ENCODE data around the gene RAB1A.
A peak's percentile ranks its signal among the peaks of the same experiment; 100 is the strongest.

The RAB1A gene

DNA sequence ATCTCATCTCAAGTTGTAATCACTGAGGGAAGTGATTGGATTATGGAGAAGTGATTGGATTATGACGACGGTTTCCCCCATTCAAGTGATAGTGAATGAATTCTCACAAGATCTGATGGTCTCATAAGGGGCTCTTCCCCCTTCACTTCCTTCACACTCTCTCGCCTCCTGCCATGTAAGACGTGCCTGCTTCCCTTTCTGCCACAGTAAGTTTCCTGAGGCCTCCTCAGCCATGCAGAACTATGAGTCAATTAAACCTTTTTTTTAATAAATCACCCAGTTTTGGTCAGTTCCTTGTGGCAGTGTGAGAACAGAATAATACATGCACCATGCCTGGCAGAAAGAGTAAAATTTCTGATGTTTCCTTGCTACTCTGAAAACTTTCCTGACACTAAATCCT is 37.1 kb downstream of the RAB1A start:
- no peak for DNase-seq (ENCODE audit: low read depth)
- TF ChIP-seq, protein P1, sequence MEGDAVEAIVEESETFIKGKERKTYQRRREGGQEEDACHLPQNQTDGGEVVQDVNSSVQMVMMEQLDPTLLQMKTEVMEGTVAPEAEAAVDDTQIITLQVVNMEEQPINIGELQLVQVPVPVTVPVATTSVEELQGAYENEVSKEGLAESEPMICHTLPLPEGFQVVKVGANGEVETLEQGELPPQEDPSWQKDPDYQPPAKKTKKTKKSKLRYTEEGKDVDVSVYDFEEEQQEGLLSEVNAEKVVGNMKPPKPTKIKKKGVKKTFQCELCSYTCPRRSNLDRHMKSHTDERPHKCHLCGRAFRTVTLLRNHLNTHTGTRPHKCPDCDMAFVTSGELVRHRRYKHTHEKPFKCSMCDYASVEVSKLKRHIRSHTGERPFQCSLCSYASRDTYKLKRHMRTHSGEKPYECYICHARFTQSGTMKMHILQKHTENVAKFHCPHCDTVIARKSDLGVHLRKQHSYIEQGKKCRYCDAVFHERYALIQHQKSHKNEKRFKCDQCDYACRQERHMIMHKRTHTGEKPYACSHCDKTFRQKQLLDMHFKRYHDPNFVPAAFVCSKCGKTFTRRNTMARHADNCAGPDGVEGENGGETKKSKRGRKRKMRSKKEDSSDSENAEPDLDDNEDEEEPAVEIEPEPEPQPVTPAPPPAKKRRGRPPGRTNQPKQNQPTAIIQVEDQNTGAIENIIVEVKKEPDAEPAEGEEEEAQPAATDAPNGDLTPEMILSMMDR (conservative IDR thresholded peaks at IDR 0.05; ENCODE audit: low read depth, low read length) = no peak

DNA sequence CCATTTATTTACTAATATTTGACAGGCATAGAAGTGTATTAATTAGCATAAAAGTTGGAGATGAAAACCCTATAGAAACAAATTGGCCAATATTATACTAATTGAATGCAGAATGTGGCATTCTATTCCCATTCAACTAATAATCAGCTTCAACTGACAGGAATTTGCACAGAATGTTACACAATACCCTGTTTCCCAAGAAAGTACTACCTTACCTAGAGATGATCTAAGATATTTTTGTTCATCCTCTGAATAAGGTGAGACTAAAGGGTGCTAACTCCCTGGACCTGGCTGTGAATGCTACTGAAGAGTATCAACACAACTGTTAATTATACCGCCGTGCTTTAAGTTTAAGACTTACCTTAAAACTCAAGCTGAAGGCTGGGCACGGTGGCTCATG is 44.8 kb downstream of the RAB1A start:
- no peak for DNase-seq (ENCODE audit: low read depth)
- H3K4me3 ChIP-seq (ENCODE audit: low read length) = no peak overlapping the region
- TF ChIP-seq, protein P1 (conservative IDR thresholded peaks at IDR 0.05; ENCODE audit: low read depth, low read length) = no peak

More for the DNA sequence above, 37.1 kb downstream of the RAB1A start:
- H3K4me3 ChIP-seq (ENCODE audit: low read length) = no peak overlapping the region

DNA sequence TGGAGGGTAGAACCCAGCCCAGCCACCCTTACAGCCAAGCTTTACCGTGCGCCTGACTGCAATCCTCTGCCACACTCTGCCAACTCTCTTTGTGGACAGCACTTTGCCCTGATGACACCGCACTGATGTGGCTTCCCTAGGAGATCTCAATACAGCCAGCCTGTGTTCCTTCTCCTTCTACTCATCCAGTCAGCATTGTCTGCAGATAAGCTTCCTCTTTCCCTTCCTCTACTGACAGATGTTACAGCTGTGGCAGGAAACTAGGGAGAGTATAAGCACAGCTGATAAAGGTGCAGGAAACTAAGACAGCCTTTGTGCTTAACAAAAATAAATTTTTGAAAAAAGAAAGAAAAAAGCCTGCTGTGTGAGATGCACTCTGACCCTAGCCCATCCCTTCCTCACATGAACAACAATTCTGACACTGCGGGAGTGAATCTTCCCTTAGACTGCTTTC is 48.6 kb downstream of the RAB1A start:
- TF ChIP-seq, protein P1 (conservative IDR thresholded peaks at IDR 0.05; ENCODE audit: low read depth, low read length) = no peak
- no peak for DNase-seq (ENCODE audit: low read depth)
- no peak overlapping the region for H3K4me3 ChIP-seq (ENCODE audit: low read length)

DNA sequence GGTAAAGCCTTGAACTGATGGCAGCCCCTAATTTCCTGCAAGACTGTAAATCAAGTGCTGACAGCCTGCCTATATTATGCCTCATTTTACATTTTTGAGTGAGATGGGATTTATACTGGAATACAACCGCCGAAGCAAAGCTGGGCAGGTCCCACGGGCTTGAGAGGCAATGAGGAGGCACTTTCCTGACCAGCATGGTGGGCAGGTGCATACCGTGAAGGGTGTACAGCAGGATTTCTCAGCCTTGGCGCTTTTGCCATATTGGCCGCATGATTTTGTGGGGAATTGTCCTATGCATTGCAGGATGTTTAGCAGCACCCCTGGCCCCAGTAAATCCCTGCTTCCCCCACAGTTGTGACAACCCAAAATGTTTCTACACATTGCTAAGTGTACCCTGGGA is 50.9 kb downstream of the RAB1A start:
- TF ChIP-seq, protein P1 (conservative IDR thresholded peaks at IDR 0.05; ENCODE audit: low read depth, low read length) = no peak
- no peak for DNase-seq (ENCODE audit: low read depth)
- H3K4me3 ChIP-seq (ENCODE audit: low read length) = no peak overlapping the region

DNA sequence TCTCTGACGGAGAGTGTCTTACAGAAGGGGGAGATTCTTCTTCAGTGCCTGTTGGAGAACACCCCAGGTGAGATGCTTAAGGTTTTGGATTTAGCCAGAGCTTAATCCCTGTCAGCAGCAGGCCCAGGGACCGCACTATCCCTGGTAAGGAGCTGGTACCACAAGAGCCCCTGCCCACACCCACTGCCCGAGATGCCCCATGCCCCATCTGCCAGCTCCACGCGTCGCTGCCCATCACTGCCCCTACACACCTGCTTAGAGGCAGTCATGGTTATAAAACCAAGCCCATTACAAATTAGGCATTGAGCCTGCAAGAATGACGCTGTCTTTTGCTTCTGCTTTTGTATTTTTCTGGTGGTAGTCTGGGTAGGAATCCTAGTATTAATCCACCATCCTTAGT is 52.0 kb downstream of the RAB1A start:
- TF ChIP-seq, protein P1 (conservative IDR thresholded peaks at IDR 0.05; ENCODE audit: low read depth, low read length) = no peak
- DNase-seq (ENCODE audit: low read depth) = no peak

DNA sequence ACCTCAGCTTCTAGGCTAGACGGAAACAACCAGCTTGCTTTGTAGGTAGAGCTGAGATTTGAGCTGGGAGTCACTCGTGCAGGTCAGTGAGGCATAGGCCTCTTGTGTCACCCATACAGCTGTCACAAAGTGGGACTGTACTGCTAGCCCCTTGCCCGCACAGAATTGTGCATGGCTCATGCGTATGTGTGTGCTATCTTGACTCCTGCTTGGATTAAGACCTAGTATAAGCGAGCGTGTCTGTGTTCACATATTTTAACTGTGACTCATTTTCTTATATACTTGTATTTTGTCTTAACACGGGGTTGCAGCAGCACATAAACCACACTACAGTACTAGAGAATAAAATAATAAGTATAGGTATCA is 53.6 kb downstream of the RAB1A start:
- peak; percentile 76 for DNase-seq (ENCODE audit: low read depth)
- H3K4me3 ChIP-seq (ENCODE audit: low read length) = no peak overlapping the region
- TF ChIP-seq, protein P1 (conservative IDR thresholded peaks at IDR 0.05; ENCODE audit: low read depth, low read length) = no peak

More for the DNA sequence above, 52.0 kb downstream of the RAB1A start:
- no peak overlapping the region for H3K4me3 ChIP-seq (ENCODE audit: low read length)

DNA sequence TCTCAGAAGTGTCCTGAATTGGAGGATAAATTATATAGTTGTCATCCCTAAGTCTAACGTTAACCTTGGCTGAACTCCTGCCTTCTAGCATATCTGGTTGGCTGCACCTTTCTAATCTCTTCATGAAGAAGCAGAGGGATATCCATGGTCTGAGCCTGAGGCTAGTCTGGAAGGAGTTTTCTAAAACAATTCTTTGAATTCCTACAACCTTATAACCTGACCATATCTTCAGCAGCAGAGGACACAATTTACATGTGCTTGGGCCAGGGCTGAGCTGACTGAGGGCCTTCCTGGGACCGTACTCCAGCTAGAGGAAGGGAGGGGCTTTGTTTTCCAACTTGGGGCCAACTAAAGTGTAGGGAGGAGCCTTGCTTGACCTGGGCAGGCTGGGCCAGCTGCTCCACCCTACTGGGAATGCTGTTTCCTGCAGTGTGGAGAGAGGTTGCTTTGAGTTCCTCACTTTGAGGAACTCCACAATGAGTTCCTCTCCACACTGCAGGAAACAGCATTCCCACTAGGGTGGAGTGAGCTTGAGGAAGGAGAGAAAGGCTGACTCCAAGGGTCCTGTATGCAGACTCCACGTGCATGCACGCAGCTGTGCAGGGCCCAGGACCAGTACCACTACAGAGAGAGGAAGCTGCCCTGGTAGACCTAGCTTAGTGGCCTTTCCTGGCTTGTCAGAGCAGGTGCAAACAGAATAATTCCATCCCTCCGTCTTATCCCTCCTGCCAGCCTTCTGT is 54.1 kb downstream of the RAB1A start:
- no peak for DNase-seq (ENCODE audit: low read depth)
- TF ChIP-seq, protein P1 (conservative IDR thresholded peaks at IDR 0.05; ENCODE audit: low read depth, low read length) = no peak
- H3K4me3 ChIP-seq (ENCODE audit: low read length) = no peak overlapping the region
